GM23338 (cell line): ENCODE measurements around the gene PTPDC1. TPM values are rescaled to one million over a fixed set of nuclear protein-coding genes. Genes with fewer than 3 reads are reported as not detected.
"Not testable (repeated sequence)": the region's sequence is repeated elsewhere in the genome, so short reads cannot be mapped to it uniquely, and the experiment has no call there.

Source experiments
- ATAC-seq: fragments of 200-7000 bp; cut with Tn5 transposase; 3 replicates; pipeline ENCODE4 v1.9.1; 2020
- DNase-seq: peaks from one replicate; pipeline ENCODE4 v3.0.0-alpha.2; 2015; ENCODE audit warnings: low spot score
- H2AFZ ChIP-seq: fragments of 200-600 bp; sonication (generic); 2 replicates; pipeline ENCODE4 v1.8.0; 2016; ENCODE audit warnings: antibody characterized with exemption, mild to moderate bottlenecking, moderate library complexity
- H3F3A ChIP-seq: fragments of 200-600 bp; sonication (generic); replicated peaks from 2 replicates; pipeline ENCODE4 v1.8.0; 2017; ENCODE audit warnings: antibody characterized with exemption, mixed run types, low read depth
- H3K27ac ChIP-seq: fragments of 200-600 bp; sonication (generic); 2 replicates; pipeline ENCODE4 v1.6.1; 2016; ENCODE audit warnings: low read depth
- H3K27me3 ChIP-seq: fragments of 200-600 bp; sonication (generic); 2 replicates; pipeline ENCODE4 v1.8.0; 2016; ENCODE audit warnings: mild to moderate bottlenecking, mixed run types, moderate library complexity; ENCODE audit not compliant: insufficient read depth
- H3K36me3 ChIP-seq: fragments of 200-600 bp; sonication (generic); 2 replicates; pipeline ENCODE4 v1.8.0; 2016; ENCODE audit warnings: mild to moderate bottlenecking; ENCODE audit not compliant: insufficient read depth
- H3K4me1 ChIP-seq: fragments of 200-600 bp; sonication (generic); 2 replicates; pipeline ENCODE4 v1.8.0; 2016; ENCODE audit warnings: mild to moderate bottlenecking, moderate library complexity; ENCODE audit not compliant: insufficient read depth
- H3K4me2 ChIP-seq: fragments of 200-600 bp; sonication (generic); 2 replicates; pipeline ENCODE4 v1.7.1; 2017; ENCODE audit warnings: mixed run types
- H3K4me3 ChIP-seq: fragments of 200-600 bp; sonication (generic); 2 replicates; pipeline ENCODE4 v1.6.1; 2016; ENCODE audit warnings: mixed run types
- H3K79me2 ChIP-seq: fragments of 200-600 bp; sonication (generic); replicated peaks from 2 replicates; pipeline ENCODE4 v1.8.0; 2017; ENCODE audit warnings: mild to moderate bottlenecking; ENCODE audit not compliant: insufficient read depth
- H3K9me2 ChIP-seq: fragments of 200-600 bp; sonication (generic); 2 replicates; pipeline ENCODE4 v1.8.0; 2017; ENCODE audit not compliant: insufficient read depth
- H4K20me1 ChIP-seq: fragments of 200-600 bp; sonication (generic); replicated peaks from 2 replicates; pipeline ENCODE4 v1.8.0; 2017; ENCODE audit warnings: mild to moderate bottlenecking; ENCODE audit not compliant: insufficient read depth
- H3K27ac Mint-ChIP-seq: 2 replicates; pipeline ENCODE4 v1.8.0; 2020; ENCODE audit warnings: inconsistent platforms, mild to moderate bottlenecking, moderate library complexity, mixed read lengths
- H3K27me3 Mint-ChIP-seq: 3 replicates; pipeline ENCODE4 v1.8.0; 2022; ENCODE audit warnings: low read depth, mild to moderate bottlenecking, moderate library complexity, mixed read lengths, inconsistent platforms; ENCODE audit not compliant: insufficient read depth, poor library complexity
- H3K36me3 Mint-ChIP-seq: 3 replicates; pipeline ENCODE4 v1.8.0; 2021; ENCODE audit warnings: low read depth, mild to moderate bottlenecking, inconsistent platforms, moderate library complexity, mixed read lengths
- H3K4me1 Mint-ChIP-seq: 3 replicates; pipeline ENCODE4 v1.8.0; 2020; ENCODE audit warnings: mild to moderate bottlenecking, inconsistent platforms, mixed read lengths
- H3K4me3 Mint-ChIP-seq: 3 replicates; pipeline ENCODE4 v1.8.0; 2021; ENCODE audit warnings: moderate library complexity, mild to moderate bottlenecking, inconsistent platforms, mixed read lengths
- H3K9me3 Mint-ChIP-seq: 3 replicates; pipeline ENCODE4 v1.8.0; 2020; ENCODE audit warnings: moderate library complexity, mild to moderate bottlenecking, inconsistent platforms, mixed read lengths
- ETS1 ChIP-seq: IDR thresholded peaks from 2 replicates; pipeline ENCODE4 v1.6.1; 2016; ENCODE audit warnings: antibody characterized with exemption
- EZH2 ChIP-seq: fragments of 200-600 bp; sonication (generic); IDR thresholded peaks from one replicate; pipeline ENCODE4 v1.8.0; 2017; ENCODE audit warnings: antibody characterized with exemption, mild to moderate bottlenecking, low read depth; ENCODE audit not compliant: unreplicated experiment
- STAT1 ChIP-seq: IDR thresholded peaks from one replicate; pipeline ENCODE4 v1.6.1; 2016; ENCODE audit warnings: antibody characterized with exemption; ENCODE audit not compliant: unreplicated experiment
- ZNF114 ChIP-seq: fragments of 250-450 bp; sonication (Bioruptor Pico); IDR thresholded peaks from 2 replicates; pipeline ENCODE4 v1.5.0; 2020; ENCODE audit warnings: mild to moderate bottlenecking, moderate library complexity
- ZNF462 ChIP-seq: fragments of 250-450 bp; sonication (Bioruptor Pico); IDR thresholded peaks from 2 replicates; pipeline ENCODE4 v1.5.0; 2020; ENCODE audit warnings: mild to moderate bottlenecking, moderate library complexity
- polyA plus RNA-seq: library from polyadenylated mRNA; unstranded; fragments of >200 nt; fragmentation: Nextera tagmentation; extraction: Ambion mirVana; gene quantifications from 2 replicates; pipeline ENCODE4 v1.2.1, GENCODE V29; 2016
- total RNA-seq: library from RNA; depleted of rRNA; stranded (reverse); fragments of >200 nt; shearing (Covaris generic); gene quantifications from 2 replicates; pipeline ENCODE4 v1.2.3, GENCODE V29; 2014

The PTPDC1 gene
- total and polyA plus RNA-seq, 2 experiments from 2014 or later = 4.3 to 10.6 TPM

GRCh38 chr9:94112716-94113465 is 28.6 kb downstream of the PTPDC1 start (continued):
- no peak for TF ChIP-seq ZNF462 (CRISPR knock-in tag)
- no peak for TF ChIP-seq ZNF114 (CRISPR knock-in tag)
- TF ChIP-seq EZH2 = no peak
- no peak for TF ChIP-seq ETS1
- TF ChIP-seq STAT1 = no peak

GRCh38 chr9:94120088-94120487 is 35.8 kb downstream of the PTPDC1 start:
- not testable (repeated sequence) for H3F3A ChIP-seq, H4K20me1 ChIP-seq, H2AFZ ChIP-seq, H3K4me3 ChIP-seq, H3K4me1 Mint-ChIP-seq, H3K36me3 ChIP-seq, H3K79me2 ChIP-seq, DNase-seq, H3K4me1 ChIP-seq, H3K4me3 Mint-ChIP-seq, H3K27ac ChIP-seq, H3K27me3 ChIP-seq, H3K27ac Mint-ChIP-seq, H3K9me2 ChIP-seq, H3K4me2 ChIP-seq, H3K27me3 Mint-ChIP-seq, ATAC-seq
- Mint-ChIP-seq H3K36me3 (peaks cover 12% of the 10 kb centered on the region; the same call in 2 of the 3 replicates), H3K9me3 (peaks cover 22% of the 10 kb centered on the region)
